Measurements from ENCODE around the gene SPOCK1.

Gene SPOCK1

DNA sequence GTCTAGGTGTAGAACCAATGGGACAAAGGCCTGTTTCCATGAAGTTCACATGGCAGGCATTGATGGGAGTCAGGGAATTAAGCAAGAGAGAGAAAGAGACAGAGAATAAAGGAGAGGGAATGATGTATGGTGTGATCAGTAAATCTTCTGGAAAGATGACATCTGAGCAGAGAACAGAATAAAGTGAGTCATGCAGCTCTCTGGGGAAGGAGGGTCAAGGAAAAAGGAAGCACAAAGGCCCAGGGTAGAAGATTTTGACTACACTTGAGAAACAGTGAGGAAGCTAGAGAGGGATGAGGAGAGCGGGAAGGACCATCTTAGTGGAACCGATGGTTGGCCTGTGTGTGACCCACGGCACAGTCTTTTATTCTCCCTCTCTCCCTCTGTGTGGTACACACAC lies 425.9 kb downstream of the SPOCK1 start:
- no peak for DNase-seq (ENCODE audit: low read depth, low spot score)

GRCh38 chr5:137072361-137073115 lies 426.6 kb downstream of the SPOCK1 start:
- DNase-seq (ENCODE audit: low read depth, low spot score) = no peak

DNA sequence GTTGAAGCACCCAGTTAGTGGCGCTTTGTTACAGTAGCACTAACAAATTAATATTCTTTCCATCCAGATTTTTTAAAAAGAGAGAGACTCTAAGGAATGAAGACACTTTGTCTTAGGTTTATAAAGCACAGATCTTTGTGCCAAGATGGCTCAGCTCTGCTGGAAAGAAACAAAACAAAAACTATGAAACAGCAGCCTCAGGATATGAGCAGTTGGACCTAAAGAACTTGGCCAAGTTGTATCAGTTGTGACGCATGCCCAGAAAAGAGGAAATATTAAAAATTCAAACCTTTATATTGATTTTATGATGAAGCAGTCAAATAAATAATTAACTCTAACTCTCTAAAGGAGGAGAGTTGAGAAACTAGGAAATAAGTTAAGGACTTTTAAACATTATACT lies 427.2 kb downstream of the SPOCK1 start:
- DNase-seq (ENCODE audit: low read depth, low spot score) = no peak

- DNase-seq (ENCODE audit: low read depth, low spot score) = no peak
Observed at GRCh38 chr5:137071526-137071925, 427.6 kb downstream of the SPOCK1 start.

GRCh38 chr5:137070521-137070920 lies 428.6 kb downstream of the SPOCK1 start:
- no peak for DNase-seq (ENCODE audit: low read depth, low spot score)

DNA sequence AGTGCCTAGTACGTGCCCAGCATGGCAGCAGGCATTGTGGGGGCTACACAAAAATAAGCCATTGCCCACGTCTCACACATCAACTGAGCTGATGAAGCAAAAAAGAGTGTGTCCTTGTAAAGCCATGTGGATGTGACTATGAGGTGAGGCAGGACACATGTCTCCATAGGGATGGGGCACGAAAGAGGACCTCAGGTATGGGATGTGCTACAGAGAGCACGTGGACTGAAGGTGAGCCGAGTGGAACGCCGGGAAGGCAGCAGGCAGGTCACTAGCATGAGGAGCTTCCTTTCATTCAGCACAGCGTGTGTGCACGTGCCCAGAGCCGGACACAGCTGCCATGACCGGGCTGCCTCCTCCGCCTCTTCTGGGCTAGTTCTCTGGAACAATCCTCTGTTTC lies 429.8 kb downstream of the SPOCK1 start:
- no peak for DNase-seq (ENCODE audit: low read depth, low spot score)

DNA sequence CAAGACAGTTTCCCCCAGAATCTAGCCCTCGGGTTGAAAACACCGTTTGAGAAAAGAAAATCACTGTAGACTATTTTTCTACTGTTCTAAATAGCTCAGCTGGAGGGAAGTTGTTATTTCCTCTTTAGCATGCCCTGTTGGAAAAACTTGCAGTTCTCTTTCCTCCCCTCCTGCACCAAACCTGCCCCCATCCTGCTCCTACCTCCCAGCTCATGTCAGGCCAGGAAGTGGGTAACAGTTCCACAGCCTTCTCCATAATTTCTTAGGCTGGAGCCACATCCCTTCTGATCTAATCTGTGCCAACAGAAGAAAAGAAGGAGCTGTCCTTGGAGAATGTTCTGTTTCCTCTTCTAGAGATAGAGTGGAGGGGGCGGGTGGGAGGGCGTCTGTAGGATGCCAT lies 437.7 kb downstream of the SPOCK1 start:
- no peak for DNase-seq (ENCODE audit: low read depth, low spot score)

- no peak for DNase-seq (ENCODE audit: low read depth, low spot score)
Observed at GRCh38 chr5:137058089-137058488, 441.0 kb downstream of the SPOCK1 start.

GRCh38 chr5:137056676-137057075 lies 442.4 kb downstream of the SPOCK1 start:
- no peak for DNase-seq (ENCODE audit: low read depth, low spot score)

DNA sequence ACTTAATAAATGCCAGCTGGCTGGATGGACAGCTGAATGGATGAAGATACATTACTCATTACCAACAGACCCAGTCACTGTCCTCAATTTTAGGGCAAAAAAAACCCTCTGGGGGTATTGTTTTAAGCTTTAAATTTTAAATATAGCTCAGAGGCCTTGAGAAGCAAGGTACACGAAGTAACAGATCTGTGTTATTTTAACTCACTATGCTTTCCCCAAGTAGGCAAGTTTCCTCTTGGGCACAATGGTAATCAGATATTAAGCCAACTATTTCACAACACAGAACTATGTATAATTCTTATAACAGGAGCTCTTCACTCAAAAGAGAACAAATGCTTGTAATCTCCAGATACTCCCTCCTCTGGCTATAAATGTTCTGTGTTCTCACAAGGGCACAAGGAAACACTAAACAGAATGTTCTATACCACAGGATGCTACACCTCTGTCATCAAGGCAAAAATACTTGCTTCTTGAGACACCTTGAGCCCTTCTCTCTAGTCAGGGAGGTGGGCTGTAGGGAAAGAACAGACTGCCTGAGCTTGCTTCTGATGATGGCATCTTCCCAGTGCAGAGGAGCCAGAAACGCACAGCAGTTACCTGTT lies 443.8 kb downstream of the SPOCK1 start:
- DNase-seq (ENCODE audit: low read depth, low spot score) = no peak

DNA sequence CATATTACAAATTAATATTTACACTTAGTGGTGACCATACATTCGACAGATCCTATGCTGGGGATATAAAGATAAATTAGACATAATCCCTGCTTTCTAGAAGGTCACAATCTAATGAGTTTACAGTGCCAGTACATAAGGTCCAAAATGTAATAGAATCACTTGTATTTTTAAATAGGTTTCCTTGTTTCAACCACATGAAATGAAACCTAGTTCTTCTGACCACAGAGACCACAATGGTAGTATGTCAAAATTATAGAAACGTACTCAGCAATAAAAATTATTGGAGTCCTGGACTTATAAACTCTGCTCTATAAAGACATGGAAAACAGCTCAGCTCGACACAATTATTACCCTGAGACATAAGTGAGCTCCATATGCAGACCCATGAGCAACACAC lies 444.3 kb downstream of the SPOCK1 start:
- no peak for DNase-seq (ENCODE audit: low read depth, low spot score)

DNA sequence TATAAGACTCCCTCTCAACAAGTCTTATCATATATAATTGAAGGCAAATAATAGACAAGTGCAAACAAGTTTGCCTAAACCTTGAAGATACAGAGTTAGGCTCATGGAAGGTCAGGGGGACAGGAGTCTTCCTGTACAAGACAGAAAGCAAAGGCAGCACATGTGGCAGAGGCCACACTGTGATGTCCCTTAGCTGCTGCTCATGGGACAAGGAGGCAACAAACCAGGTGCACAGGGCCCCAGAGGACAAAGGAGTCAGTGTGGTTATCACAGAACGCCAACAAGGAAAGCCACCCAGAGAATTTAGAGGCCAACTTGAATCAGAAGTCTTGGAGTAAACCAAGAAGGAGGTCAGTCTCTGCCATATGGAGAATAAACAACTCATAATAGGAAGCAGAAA lies 444.8 kb downstream of the SPOCK1 start:
- no peak for DNase-seq (ENCODE audit: low read depth, low spot score)

GRCh38 chr5:137051161-137051560 lies 448.0 kb downstream of the SPOCK1 start:
- DNase-seq (ENCODE audit: low read depth, low spot score) = peak; percentile 28

DNA sequence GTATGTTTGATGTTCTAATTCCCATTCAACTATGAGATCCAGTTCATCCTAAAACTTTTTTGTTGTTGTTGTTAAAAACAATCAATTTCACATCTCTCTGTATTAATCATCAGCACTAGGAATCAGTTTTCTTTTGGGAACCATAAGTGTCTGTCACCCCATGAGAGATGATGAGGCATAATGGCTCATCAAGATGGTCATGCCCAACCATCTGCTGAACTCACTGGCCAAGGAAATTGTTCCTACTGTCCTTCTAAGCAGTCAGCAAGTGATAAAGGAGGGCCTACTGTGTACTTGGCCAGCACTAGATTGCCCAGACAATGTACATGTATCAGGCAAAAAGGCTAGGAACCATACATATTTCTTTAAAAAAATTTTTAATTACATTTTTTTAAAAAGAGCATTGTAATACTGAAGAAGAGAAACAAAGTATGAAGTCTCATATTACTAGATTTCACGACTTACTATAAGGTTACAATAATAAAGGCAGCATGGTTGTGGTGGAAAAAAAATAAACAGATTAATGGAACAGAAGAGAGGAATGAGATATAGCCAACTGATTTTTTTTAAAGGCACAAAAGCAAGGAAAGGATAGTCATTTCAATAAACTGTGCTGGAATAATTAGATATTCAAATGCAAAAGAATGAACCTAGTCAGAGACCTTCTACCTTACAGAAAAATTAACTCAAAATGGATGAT lies 458.3 kb downstream of the SPOCK1 start:
- DNase-seq (ENCODE audit: low read depth, low spot score) = no peak

DNA sequence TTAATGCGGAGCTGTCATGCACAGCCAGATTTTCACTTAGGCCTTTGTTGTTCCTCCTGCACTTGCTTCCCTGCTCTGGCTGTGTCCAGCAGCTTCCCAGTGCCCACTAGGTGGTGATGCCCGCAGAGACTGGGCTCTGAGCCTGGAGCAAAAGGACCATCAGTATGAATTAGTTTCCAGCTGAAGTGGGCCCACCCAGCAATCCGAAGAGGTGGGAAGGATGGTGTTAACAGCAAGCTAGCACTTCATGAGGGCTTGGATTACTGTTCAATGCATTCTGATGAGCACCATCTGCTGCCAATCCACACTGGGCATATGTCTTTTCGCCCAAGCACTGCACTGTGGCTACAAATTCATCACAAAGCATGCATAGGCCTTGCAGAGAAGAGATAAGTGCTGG lies 459.1 kb downstream of the SPOCK1 start:
- no peak for DNase-seq (ENCODE audit: low read depth, low spot score)

- no peak for DNase-seq (ENCODE audit: low read depth, low spot score)
Observed at GRCh38 chr5:137037848-137038247, 461.3 kb downstream of the SPOCK1 start.

- DNase-seq (ENCODE audit: low read depth, low spot score) = peak; percentile 90
Observed at GRCh38 chr5:137036640-137037039, 462.5 kb downstream of the SPOCK1 start.

- peak; percentile 9 for DNase-seq (ENCODE audit: low read depth, low spot score)
Observed at GRCh38 chr5:137035480-137035878, 463.6 kb downstream of the SPOCK1 start.

GRCh38 chr5:137034764-137035479 lies 464.2 kb downstream of the SPOCK1 start:
- DNase-seq (ENCODE audit: low read depth, low spot score) = peak; percentile 37

- no peak for DNase-seq (ENCODE audit: low read depth, low spot score)
Observed at GRCh38 chr5:137034213-137034612, 464.9 kb downstream of the SPOCK1 start.

DNA sequence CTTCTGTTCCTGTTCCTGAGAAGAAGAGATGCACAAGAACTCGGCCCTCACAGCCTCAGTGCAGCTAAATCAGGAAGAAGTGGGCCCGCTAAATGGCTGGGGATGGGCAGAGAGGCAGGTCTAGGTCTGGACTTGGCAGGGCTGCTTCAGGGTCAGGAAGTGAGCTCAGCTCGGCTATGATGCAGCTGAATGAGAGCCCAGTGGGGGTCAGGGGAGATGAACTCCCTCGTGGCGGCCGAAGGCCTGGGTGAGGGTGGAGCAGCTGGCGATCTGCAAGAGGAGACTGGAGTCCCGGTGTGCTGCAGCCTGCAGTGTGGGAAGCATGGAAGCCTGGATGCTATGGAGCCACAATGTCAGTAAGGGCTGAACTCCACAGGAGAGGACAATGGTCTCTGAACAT lies 466.2 kb downstream of the SPOCK1 start:
- no peak for DNase-seq (ENCODE audit: low read depth, low spot score)

- DNase-seq (ENCODE audit: low read depth, low spot score) = no peak
Observed at GRCh38 chr5:137027758-137028157, 471.4 kb downstream of the SPOCK1 start.

Data from ELF-1 (cell line).